HUDEP-2 (cell line): ENCODE measurements around the gene RNF150.
"Not testable (repeated sequence)": the region's sequence is repeated elsewhere in the genome, so short reads cannot be mapped to it uniquely, and the experiment has no call there.

ENCODE experiments used
- DNase-seq, 76 experiments: peaks; one replicate each; lab custom pipeline; 2025; ENCODE audit not compliant: unreplicated experiment in 76 of 76; lab: John Stamatoyannopoulos, UW

Gene RNF150

DNA sequence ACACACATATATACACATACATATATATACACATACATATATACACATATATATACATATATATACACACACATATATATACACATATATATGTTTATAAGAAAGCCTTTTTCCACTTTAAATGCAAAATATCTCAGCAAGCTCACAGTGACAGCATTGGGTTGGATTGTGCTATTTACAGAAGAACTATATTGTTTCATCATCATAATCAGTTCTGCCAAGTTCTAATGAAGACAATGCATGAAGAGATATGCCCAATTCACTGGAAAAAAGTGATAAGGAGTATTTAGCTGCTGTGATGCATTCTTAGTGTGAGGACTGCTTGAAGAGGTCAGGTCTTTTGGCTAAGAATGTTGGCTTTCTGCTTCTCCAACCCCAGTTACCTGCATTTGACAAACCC, 54.4 kb downstream of the RNF150 start:
- DNase-seq, result no peak

- DNase-seq, result no peak
Observed at GRCh38 chr4:141077611-141078225, 55.6 kb downstream of the RNF150 start.

DNA sequence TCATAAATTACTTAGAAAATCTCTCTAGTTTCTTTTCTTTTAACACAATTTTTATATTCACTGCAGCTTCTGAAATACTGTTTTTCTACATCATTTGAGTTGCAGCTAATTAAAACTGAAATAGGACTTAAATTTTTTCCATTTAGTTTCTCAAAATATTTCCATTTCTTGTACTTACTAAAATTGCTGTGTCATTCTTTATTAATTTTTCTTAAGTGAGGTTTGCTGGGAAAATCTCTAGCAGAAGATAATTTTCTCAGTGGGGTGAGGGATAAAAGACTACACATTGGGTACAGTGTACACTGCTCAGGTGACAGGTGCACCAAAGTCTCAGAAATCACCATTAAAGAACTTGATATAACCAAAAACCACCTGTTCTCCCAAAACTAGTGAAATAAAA, 57.7 kb downstream of the RNF150 start:
- no peak for DNase-seq

DNA sequence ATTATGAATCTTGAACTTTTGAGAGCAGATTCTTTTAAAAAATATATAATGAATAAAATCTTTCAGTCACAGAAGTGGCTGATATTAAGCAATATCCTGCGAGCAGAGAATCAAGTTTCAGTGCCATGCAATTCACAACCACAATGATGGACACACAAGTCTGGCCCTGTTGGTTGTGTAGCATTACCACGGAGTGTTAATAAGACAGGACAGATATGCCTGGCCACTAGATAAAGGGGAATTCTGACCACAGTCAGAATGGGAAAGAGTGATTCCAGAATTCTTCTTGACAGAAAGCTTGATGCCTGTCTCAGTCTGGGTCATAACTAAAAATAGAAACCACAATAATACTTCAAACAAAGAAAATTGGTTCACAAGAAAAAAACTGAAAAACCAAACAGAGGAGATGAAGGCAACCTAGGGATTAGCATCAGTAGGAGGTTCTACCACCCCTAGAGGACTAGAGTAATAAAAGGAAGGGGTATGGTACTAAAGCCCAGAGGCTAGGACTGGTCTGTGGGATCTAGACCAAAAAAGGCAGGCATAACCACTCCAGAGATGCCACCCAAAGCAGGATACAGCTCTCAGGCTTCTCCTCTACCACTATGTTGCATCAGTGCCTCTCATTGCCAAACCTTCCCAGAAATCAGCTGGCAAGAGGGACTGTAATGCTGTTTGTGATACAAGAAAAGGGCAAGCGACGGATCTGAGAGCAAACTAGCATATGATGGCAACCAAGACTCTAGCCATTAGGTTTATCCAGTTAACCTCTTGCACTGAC, 59.0 kb downstream of the RNF150 start:
- peak in 1 of 76 experiments; percentile 1 for DNase-seq

- DNase-seq, result no peak
Observed at GRCh38 chr4:141066690-141067089, 66.6 kb downstream of the RNF150 start.

- DNase-seq, result no peak
Observed at GRCh38 chr4:141065872-141066271, 67.4 kb downstream of the RNF150 start.

DNA sequence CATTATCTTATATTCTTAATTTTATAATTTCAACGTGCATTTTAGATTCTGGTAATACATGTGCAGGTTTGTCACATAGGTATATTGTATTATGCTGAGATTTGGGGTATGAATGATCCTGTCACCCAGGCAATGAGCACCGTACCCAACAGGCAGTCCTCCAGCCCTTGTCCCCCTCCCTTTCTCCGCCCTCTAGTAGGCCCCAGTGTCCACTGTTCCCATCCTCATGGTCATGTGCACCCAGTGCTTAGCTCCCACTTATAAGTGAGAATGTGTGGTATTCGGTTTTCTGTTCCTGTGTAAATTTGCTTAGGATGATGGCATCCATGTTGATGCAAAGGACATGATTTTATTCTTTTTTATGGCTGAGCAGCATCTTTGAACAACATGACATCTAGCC, 70.6 kb downstream of the RNF150 start:
- DNase-seq, result no peak

DNA sequence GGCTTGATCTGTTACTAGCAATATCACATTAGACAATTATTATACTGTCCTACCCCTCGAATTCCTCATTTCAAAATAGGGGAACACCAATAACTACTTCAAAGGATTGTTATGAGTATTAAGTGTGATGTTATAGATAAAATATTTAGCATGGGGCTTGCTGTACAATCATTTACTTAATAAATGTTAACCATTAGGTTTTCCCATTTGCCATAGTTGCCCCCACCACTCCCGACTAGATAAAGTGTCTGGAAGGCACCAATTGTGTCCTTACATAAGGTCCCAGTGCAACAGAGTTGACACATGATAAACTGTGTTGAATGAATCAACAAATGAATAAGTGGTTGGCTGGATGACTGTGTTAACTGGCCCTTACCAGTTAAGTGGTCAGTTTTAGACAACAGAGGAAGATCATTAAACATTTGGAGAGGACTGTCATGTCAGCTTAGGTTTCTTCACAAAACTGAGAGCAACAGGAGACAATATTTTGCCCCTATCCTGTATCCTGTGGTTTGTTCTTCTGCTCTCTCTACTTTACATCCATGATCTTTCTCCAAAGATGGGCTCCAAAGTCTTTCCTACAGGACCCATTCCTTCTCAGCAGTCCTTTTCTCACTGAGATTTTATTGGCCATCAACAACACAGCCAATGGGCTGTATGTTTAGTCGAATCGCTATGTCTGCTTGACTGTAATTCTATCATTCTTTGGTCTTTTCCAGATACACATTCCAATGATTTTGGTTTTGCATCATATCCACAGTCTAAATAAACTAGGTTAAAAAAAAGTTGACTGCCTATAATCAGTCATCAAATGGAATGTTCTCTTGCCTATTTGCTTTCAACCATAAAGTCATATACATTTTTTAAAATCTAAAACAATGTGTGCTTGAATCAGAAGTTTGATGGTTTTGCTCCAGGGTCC, 74.4 kb downstream of the RNF150 start:
- DNase-seq, result no peak

GRCh38 chr4:141057582-141057981, 75.7 kb downstream of the RNF150 start:
- no peak for DNase-seq

DNA sequence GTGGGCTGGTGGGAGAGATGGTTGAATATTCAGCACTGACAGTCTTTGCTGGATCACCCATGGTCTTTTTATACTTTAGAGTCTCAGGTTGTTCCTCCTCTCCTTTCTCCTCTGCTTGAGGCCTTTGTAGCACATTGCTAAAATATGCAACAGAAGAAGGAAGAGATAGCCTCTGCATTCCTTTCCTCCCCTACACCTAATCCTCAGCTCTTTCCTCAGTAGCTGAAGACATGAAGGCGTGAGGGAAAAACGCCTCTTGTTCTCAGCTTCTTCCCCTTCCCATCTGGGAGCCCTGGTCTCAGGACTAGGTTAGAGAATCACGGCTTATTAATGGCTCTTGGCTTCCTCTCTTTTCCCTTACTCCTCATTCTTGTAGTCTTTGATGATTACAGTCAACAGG, 76.8 kb downstream of the RNF150 start:
- DNase-seq, result no peak

- DNase-seq, result no peak
Observed at GRCh38 chr4:141054446-141054845, 78.8 kb downstream of the RNF150 start.

- DNase-seq, result not testable (repeated sequence)
Observed at GRCh38 chr4:141050999-141051398, 82.3 kb downstream of the RNF150 start.

- no peak for DNase-seq
Observed at GRCh38 chr4:141047228-141047884, 85.9 kb downstream of the RNF150 start.

GRCh38 chr4:141046255-141046654, 87.0 kb downstream of the RNF150 start:
- DNase-seq, result peak in 1 of 76 experiments; percentile 1

DNA sequence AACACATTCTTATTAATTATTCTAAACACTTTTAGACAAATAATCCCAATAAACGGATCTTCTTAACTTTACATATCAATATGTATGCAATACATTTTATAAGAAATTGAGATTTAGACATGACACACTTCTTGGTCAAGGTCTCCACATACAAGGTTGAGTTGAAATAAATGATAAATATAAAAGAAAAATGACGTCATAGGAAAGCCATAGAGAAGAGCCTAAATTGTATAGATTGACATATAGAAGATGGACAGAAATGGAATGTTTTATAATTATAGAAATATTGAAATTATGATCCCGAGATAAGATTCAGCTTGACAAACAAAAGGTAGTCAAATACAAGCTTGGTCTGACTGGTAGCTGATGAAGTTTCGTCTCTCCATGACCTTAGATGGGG, 87.4 kb downstream of the RNF150 start:
- DNase-seq, result no peak

- no peak for DNase-seq
Observed at GRCh38 chr4:141041021-141041476, 92.2 kb downstream of the RNF150 start.

GRCh38 chr4:141039156-141039555, 94.1 kb downstream of the RNF150 start:
- DNase-seq, result no peak

DNA sequence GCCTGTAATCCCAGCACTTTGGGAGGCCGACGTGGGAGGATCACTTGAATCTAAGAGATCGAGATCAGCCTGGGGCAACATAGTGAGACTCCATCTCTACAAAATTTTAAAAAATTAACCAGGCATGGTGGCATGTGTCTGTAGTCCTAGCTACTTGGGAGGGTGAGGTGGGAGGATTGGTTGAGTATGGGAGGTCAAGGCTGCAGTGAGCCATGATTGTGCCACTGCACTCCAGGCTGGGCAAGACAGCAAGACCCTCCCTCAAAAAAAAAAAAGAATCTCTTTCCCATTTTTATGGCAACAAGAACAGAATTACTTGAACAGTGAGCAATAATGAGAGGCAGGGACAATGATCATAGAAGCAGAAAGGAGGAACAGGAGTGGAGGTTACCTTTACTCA, 94.8 kb downstream of the RNF150 start:
- DNase-seq, result no peak

GRCh38 chr4:141037446-141037845, 95.8 kb downstream of the RNF150 start:
- no peak for DNase-seq

DNA sequence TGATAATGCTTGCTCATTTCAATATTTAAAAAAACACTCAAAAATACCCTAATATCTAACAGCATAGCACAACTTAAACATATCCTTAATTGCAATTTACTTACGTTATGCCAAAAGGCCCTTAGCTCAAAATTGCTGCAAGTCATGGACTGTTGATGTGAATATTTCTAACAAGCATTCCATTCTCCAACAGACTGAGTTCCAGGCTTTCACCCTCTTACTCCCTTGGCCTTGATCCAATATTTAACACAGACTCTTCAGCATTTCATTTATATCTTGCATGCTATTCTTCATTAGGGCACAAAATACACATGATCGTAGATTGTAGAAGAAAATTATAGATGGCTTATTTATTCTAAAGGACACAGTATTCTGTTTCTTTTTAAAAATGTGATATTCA, 96.5 kb downstream of the RNF150 start:
- DNase-seq, result no peak

DNA sequence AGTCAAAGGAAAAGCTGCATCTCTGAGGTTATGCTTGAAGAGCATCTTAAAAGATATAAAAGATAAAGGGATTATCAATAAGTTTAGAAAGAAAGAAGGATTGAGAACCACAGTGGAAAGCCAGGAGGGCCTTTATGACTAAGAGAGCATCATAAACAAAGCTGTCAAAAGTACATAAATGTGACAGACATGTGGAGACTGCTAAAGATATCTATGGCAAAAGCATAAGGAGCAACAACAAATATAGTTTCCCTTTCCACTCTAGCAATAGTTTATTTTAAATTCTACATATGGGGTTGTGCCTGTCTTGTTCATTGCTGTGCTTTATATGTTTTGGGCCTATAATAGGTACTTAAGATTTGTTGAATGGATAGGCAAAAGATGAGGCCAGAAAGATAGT, 97.3 kb downstream of the RNF150 start:
- no peak for DNase-seq
